Astrocyte (in vitro differentiated cells and primary cell): ENCODE measurements around the gene PAK2. TPM values are rescaled to one million over a fixed set of nuclear protein-coding genes. Genes with fewer than 3 reads are reported as not detected.

ENCODE experiments used
- DNase-seq: peaks from one replicate; pipeline ENCODE4 v3.0.0-alpha.2; 2010; ENCODE audit warnings: low read depth
- FAIRE-seq: peaks from 2 replicates; lab custom pipeline; 2011; peaks lifted over from hg19 to GRCh38; lab: Jason Lieb, UNC
- H2AFZ ChIP-seq: 2 replicates; pipeline ENCODE4 v1.6.0; 2012; ENCODE audit warnings: low read depth, low read length, inconsistent platforms
- H3K27ac ChIP-seq: 2 replicates; pipeline ENCODE4 v1.5.1; 2011; ENCODE audit warnings: low read depth, low read length, inconsistent platforms
- H3K27me3 ChIP-seq: 2 replicates; pipeline ENCODE4 v1.6.0; 2011; ENCODE audit warnings: low read length, inconsistent platforms; ENCODE audit not compliant: insufficient read depth
- H3K36me3 ChIP-seq: 2 replicates; pipeline ENCODE4 v1.5.1; 2011; ENCODE audit warnings: low read length, inconsistent platforms; ENCODE audit not compliant: insufficient read depth
- H3K4me1 ChIP-seq: 2 replicates; pipeline ENCODE4 v1.5.1; 2011; ENCODE audit warnings: low read length, inconsistent platforms; ENCODE audit not compliant: insufficient read depth
- H3K4me2 ChIP-seq: 2 replicates; pipeline ENCODE4 v1.6.0; 2012; ENCODE audit warnings: low read length, inconsistent platforms
- H3K4me3 ChIP-seq: 2 replicates; pipeline ENCODE4 v1.5.1; 2011; ENCODE audit warnings: low read depth, mild to moderate bottlenecking, low read length, inconsistent platforms; ENCODE audit not compliant: insufficient read depth
- H3K79me2 ChIP-seq: 2 replicates; pipeline ENCODE4 v1.6.0; 2012; ENCODE audit warnings: mild to moderate bottlenecking, low read length, inconsistent platforms; ENCODE audit not compliant: insufficient read depth
- H3K9ac ChIP-seq: 2 replicates; pipeline ENCODE4 v1.6.0; 2012; ENCODE audit warnings: mild to moderate bottlenecking, low read length, inconsistent platforms
- H3K9me3 ChIP-seq: 2 replicates; pipeline ENCODE4 v1.5.1; 2012; ENCODE audit warnings: low read depth, mild to moderate bottlenecking, low read length, inconsistent platforms; ENCODE audit not compliant: insufficient read depth
- H4K20me1 ChIP-seq: 2 replicates; pipeline ENCODE4 v1.6.0; 2012; ENCODE audit warnings: low read length, inconsistent platforms; ENCODE audit not compliant: insufficient read depth
- H3K27ac Mint-ChIP-seq: one replicate; pipeline ENCODE4 v1.8.0; 2021; ENCODE audit warnings: mild to moderate bottlenecking, mixed read lengths; ENCODE audit not compliant: unreplicated experiment
- H3K27me3 Mint-ChIP-seq: one replicate; pipeline ENCODE4 v1.8.0; 2021; ENCODE audit warnings: low read depth, mixed read lengths; ENCODE audit not compliant: unreplicated experiment
- H3K36me3 Mint-ChIP-seq: one replicate; pipeline ENCODE4 v1.8.0; 2021; ENCODE audit warnings: low read depth, mixed read lengths; ENCODE audit not compliant: unreplicated experiment
- H3K4me1 Mint-ChIP-seq: one replicate; pipeline ENCODE4 v1.8.0; 2021; ENCODE audit warnings: low read depth, mixed read lengths; ENCODE audit not compliant: unreplicated experiment
- H3K4me3 Mint-ChIP-seq: one replicate; pipeline ENCODE4 v1.8.0; 2021; ENCODE audit warnings: mild to moderate bottlenecking, moderate library complexity, mixed read lengths; ENCODE audit not compliant: unreplicated experiment
- H3K9me3 Mint-ChIP-seq: one replicate; pipeline ENCODE4 v1.8.0; 2021; ENCODE audit warnings: mild to moderate bottlenecking, mixed read lengths; ENCODE audit not compliant: unreplicated experiment
- CTCF ChIP-seq: IDR thresholded peaks from 2 replicates; pipeline ENCODE4 v1.5.1; 2011; ENCODE audit warnings: low read depth, mild to moderate bottlenecking, inconsistent platforms, low read length, moderate library complexity; ENCODE audit not compliant: insufficient read depth
- EZH2 ChIP-seq: IDR thresholded peaks from 2 replicates; pipeline ENCODE4 v1.6.1; 2012; ENCODE audit warnings: mild to moderate bottlenecking, low read length, inconsistent platforms; ENCODE audit not compliant: insufficient read depth
- total RNA-seq: library from RNA; stranded (reverse); gene quantifications from 2 replicates; pipeline ENCODE4 v1.2.1, GENCODE V29; 2021

PAK2 gene
- total RNA-seq, 1 donor from 2014 or later = 124 TPM

- no peak overlapping the region for H3K27ac Mint-ChIP-seq
- peaks cover 11% of the 10 kb centered on the region for H4K20me1 ChIP-seq
- no peak for DNase-seq
- no peak overlapping the region for H3K9ac ChIP-seq
- no peaks in the 10 kb centered on the region for H3K27me3 ChIP-seq
- no peaks in the 10 kb centered on the region for H3K9me3 Mint-ChIP-seq
- H3K4me1 Mint-ChIP-seq = peaks cover 2% of the 10 kb centered on the region
- H3K79me2 ChIP-seq = peaks cover 43% of the 10 kb centered on the region
- no peak overlapping the region for H2AFZ ChIP-seq
- no peak overlapping the region for H3K4me3 ChIP-seq
- TF ChIP-seq CTCF (no peak), EZH2 (no peak)
- H3K4me3 Mint-ChIP-seq = no peak overlapping the region
- H3K36me3 ChIP-seq = peaks cover 14% of the 10 kb centered on the region
- no peaks in the 10 kb centered on the region for H3K9me3 ChIP-seq
- H3K27ac ChIP-seq = no peak overlapping the region
- H3K4me2 ChIP-seq = no peak overlapping the region
- H3K36me3 Mint-ChIP-seq = peaks cover 12% of the 10 kb centered on the region
- FAIRE-seq = no peak
- H3K4me1 ChIP-seq = no peaks in the 10 kb centered on the region
- H3K27me3 Mint-ChIP-seq = no peaks in the 10 kb centered on the region
These were observed 61.2 kb downstream of the PAK2 start for GRCh38 chr3:196800742-196801434.

GRCh38 chr3:196803891-196804468 is 64.3 kb downstream of the PAK2 start:
- no peaks in the 10 kb centered on the region for H3K27me3 Mint-ChIP-seq
- H3K4me2 ChIP-seq = no peak overlapping the region
- peaks cover 21% of the 10 kb centered on the region for H3K36me3 ChIP-seq
- H3K4me3 ChIP-seq = no peak overlapping the region
- no peak overlapping the region for H3K9ac ChIP-seq
- H3K27ac ChIP-seq = no peak overlapping the region
- no peak overlapping the region for H3K27ac Mint-ChIP-seq
- H3K4me1 Mint-ChIP-seq = peaks cover 2% of the 10 kb centered on the region
- no peaks in the 10 kb centered on the region for H3K9me3 ChIP-seq
- no peak overlapping the region for H2AFZ ChIP-seq
- no peak for DNase-seq
- H3K9me3 Mint-ChIP-seq = no peaks in the 10 kb centered on the region
- H3K79me2 ChIP-seq = peaks cover 25% of the 10 kb centered on the region
- H3K4me3 Mint-ChIP-seq = no peak overlapping the region
- H3K36me3 Mint-ChIP-seq = peaks cover 19% of the 10 kb centered on the region
- no peaks in the 10 kb centered on the region for H3K27me3 ChIP-seq
- no peak for TF ChIP-seq CTCF
- H4K20me1 ChIP-seq = peaks cover 11% of the 10 kb centered on the region
- peaks cover 7% of the 10 kb centered on the region for H3K4me1 ChIP-seq
- FAIRE-seq = no peak

GRCh38 chr3:196804773-196805172 is 65.1 kb downstream of the PAK2 start:
- Histone ChIP-seq H3K9ac (no peak overlapping the region), H3K4me3 (no peak overlapping the region), H3K79me2 (peaks cover 18% of the 10 kb centered on the region), H3K27me3 (no peaks in the 10 kb centered on the region), H3K36me3 (peaks cover 23% of the 10 kb centered on the region), H4K20me1 (peaks cover 6% of the 10 kb centered on the region), H3K9me3 (no peaks in the 10 kb centered on the region), H2AFZ (no peak overlapping the region), H3K27ac (no peak overlapping the region), H3K4me1 (peaks cover 7% of the 10 kb centered on the region), H3K4me2 (no peak overlapping the region)
- no peak for TF ChIP-seq CTCF
- no peak for TF ChIP-seq EZH2
- FAIRE-seq (no peak), DNase-seq (no peak)
- Mint-ChIP-seq H3K27ac (no peak overlapping the region), H3K27me3 (no peaks in the 10 kb centered on the region), H3K36me3 (peaks cover 21% of the 10 kb centered on the region), H3K4me1 (peaks cover 2% of the 10 kb centered on the region), H3K9me3 (no peaks in the 10 kb centered on the region), H3K4me3 (no peak overlapping the region)
